ENCODE results near the gene PPP2R5C. TPM values are rescaled to one million over a fixed set of nuclear protein-coding genes. Genes with fewer than 3 reads are reported as not detected.
A peak's percentile ranks its signal among the peaks of the same experiment; 100 is the strongest.

The PPP2R5C gene
- total RNA-seq, 1 donor from 2014 or later: 55.3 TPM

GRCh38 chr14:101834397-101834796, 72.9 kb downstream of the PPP2R5C start:
- no peaks in the 10 kb centered on the region for H3K36me3 ChIP-seq (ENCODE audit: control insufficient read depth in 3 of 3, insufficient read depth in 3 of 3, low read length in 3 of 3)
- H3K27ac ChIP-seq (ENCODE audit: low read depth, low read length): peak overlapping the region; percentile 73
- no peaks in the 10 kb centered on the region for H3K9me3 ChIP-seq (ENCODE audit: control insufficient read depth in 3 of 3, low read length in 3 of 3)
- H3K4me3 ChIP-seq (ENCODE audit: low read length in 3 of 3): peak overlapping the region in 1 of 3 donors; percentile 32
- no peaks in the 10 kb centered on the region for H3K27me3 ChIP-seq (ENCODE audit: control insufficient read depth in 3 of 3, insufficient read depth in 3 of 3, low read length in 3 of 3)
- no peak overlapping the region for H3K9ac ChIP-seq (ENCODE audit: low read depth in 1 of 3, low read length in 3 of 3)
- peaks cover 43 to 65% (median 50%) of the 10 kb centered on the region in 3 donors for H3K4me1 ChIP-seq (ENCODE audit: control insufficient read depth in 3 of 3, insufficient read depth in 3 of 3, low read length in 3 of 3)

- no peaks in the 10 kb centered on the region for H3K27me3 ChIP-seq (ENCODE audit: control insufficient read depth in 3 of 3, insufficient read depth in 3 of 3, low read length in 3 of 3)
- H3K36me3 ChIP-seq (ENCODE audit: control insufficient read depth in 3 of 3, insufficient read depth in 3 of 3, low read length in 3 of 3): no peaks in the 10 kb centered on the region
- no peaks in the 10 kb centered on the region for H3K9me3 ChIP-seq (ENCODE audit: control insufficient read depth in 3 of 3, low read length in 3 of 3)
- peaks cover 41 to 66% (median 50%) of the 10 kb centered on the region in 3 donors for H3K4me1 ChIP-seq (ENCODE audit: control insufficient read depth in 3 of 3, insufficient read depth in 3 of 3, low read length in 3 of 3)
- peak overlapping the region in 1 of 3 donors; percentile 8 for H3K9ac ChIP-seq (ENCODE audit: low read depth in 1 of 3, low read length in 3 of 3)
- peak overlapping the region; percentile 73 for H3K27ac ChIP-seq (ENCODE audit: low read depth, low read length)
- H3K4me3 ChIP-seq (ENCODE audit: low read length in 3 of 3): peak overlapping the region in 1 of 3 donors; percentile 32
Measured at GRCh38 chr14:101834800-101835547, 73.5 kb downstream of the PPP2R5C start.

GRCh38 chr14:101835566-101835965, 74.1 kb downstream of the PPP2R5C start:
- Histone ChIP-seq H3K9ac (ENCODE audit: low read depth in 1 of 3, low read length in 3 of 3) (peak overlapping the region in 2 of 3 donors; percentile 33 to 54), H3K27me3 (ENCODE audit: control insufficient read depth in 3 of 3, insufficient read depth in 3 of 3, low read length in 3 of 3) (no peaks in the 10 kb centered on the region), H3K4me3 (ENCODE audit: low read length in 3 of 3) (peak overlapping the region in 2 of 3 donors; percentile 14 to 32)

GRCh38 chr14:101836135-101836534, 74.6 kb downstream of the PPP2R5C start:
- Histone ChIP-seq H3K4me3 (ENCODE audit: low read length in 3 of 3) (peak overlapping the region; percentile 35 to 60 (median 45)), H3K27ac (ENCODE audit: low read depth, low read length) (peak overlapping the region; percentile 73), H3K9me3 (ENCODE audit: control insufficient read depth in 3 of 3, low read length in 3 of 3) (no peaks in the 10 kb centered on the region), H3K27me3 (ENCODE audit: control insufficient read depth in 3 of 3, insufficient read depth in 3 of 3, low read length in 3 of 3) (no peaks in the 10 kb centered on the region), H3K4me1 (ENCODE audit: control insufficient read depth in 3 of 3, insufficient read depth in 3 of 3, low read length in 3 of 3) (peaks cover 36 to 57% (median 42%) of the 10 kb centered on the region in 3 donors), H3K36me3 (ENCODE audit: control insufficient read depth in 3 of 3, insufficient read depth in 3 of 3, low read length in 3 of 3) (no peaks in the 10 kb centered on the region), H3K9ac (ENCODE audit: low read depth in 1 of 3, low read length in 3 of 3) (peak overlapping the region; percentile 52 to 71 (median 54))

More at GRCh38 chr14:101835566-101835965, 74.1 kb downstream of the PPP2R5C start:
- no peaks in the 10 kb centered on the region for H3K36me3 ChIP-seq (ENCODE audit: control insufficient read depth in 3 of 3, insufficient read depth in 3 of 3, low read length in 3 of 3)
- H3K27ac ChIP-seq (ENCODE audit: low read depth, low read length): peak overlapping the region; percentile 73
- peaks cover 41 to 62% (median 48%) of the 10 kb centered on the region in 3 donors for H3K4me1 ChIP-seq (ENCODE audit: control insufficient read depth in 3 of 3, insufficient read depth in 3 of 3, low read length in 3 of 3)
- no peaks in the 10 kb centered on the region for H3K9me3 ChIP-seq (ENCODE audit: control insufficient read depth in 3 of 3, low read length in 3 of 3)

GRCh38 chr14:101838476-101838875, 77.0 kb downstream of the PPP2R5C start:
- H3K4me3 ChIP-seq (ENCODE audit: low read length in 3 of 3): no peak overlapping the region
- no peaks in the 10 kb centered on the region for H3K9me3 ChIP-seq (ENCODE audit: control insufficient read depth in 3 of 3, low read length in 3 of 3)
- H3K9ac ChIP-seq (ENCODE audit: low read depth in 1 of 3, low read length in 3 of 3): no peak overlapping the region
- H3K36me3 ChIP-seq (ENCODE audit: control insufficient read depth in 3 of 3, insufficient read depth in 3 of 3, low read length in 3 of 3): no peaks in the 10 kb centered on the region
- peaks cover 32 to 39% (median 32%) of the 10 kb centered on the region in 3 donors for H3K4me1 ChIP-seq (ENCODE audit: control insufficient read depth in 3 of 3, insufficient read depth in 3 of 3, low read length in 3 of 3)
- no peaks in the 10 kb centered on the region for H3K27me3 ChIP-seq (ENCODE audit: control insufficient read depth in 3 of 3, insufficient read depth in 3 of 3, low read length in 3 of 3)
- H3K27ac ChIP-seq (ENCODE audit: low read depth, low read length): no peak overlapping the region

GRCh38 chr14:101839236-101839635, 77.7 kb downstream of the PPP2R5C start:
- H3K4me1 ChIP-seq (ENCODE audit: control insufficient read depth in 3 of 3, insufficient read depth in 3 of 3, low read length in 3 of 3): peaks cover 30 to 36% (median 31%) of the 10 kb centered on the region in 3 donors
- no peaks in the 10 kb centered on the region for H3K27me3 ChIP-seq (ENCODE audit: control insufficient read depth in 3 of 3, insufficient read depth in 3 of 3, low read length in 3 of 3)
- no peak overlapping the region for H3K4me3 ChIP-seq (ENCODE audit: low read length in 3 of 3)
- no peaks in the 10 kb centered on the region for H3K36me3 ChIP-seq (ENCODE audit: control insufficient read depth in 3 of 3, insufficient read depth in 3 of 3, low read length in 3 of 3)
- no peaks in the 10 kb centered on the region for H3K9me3 ChIP-seq (ENCODE audit: control insufficient read depth in 3 of 3, low read length in 3 of 3)
- H3K27ac ChIP-seq (ENCODE audit: low read depth, low read length): no peak overlapping the region
- H3K9ac ChIP-seq (ENCODE audit: low read depth in 1 of 3, low read length in 3 of 3): no peak overlapping the region

GRCh38 chr14:101839661-101840060, 78.2 kb downstream of the PPP2R5C start:
- Histone ChIP-seq H3K9me3 (ENCODE audit: control insufficient read depth in 3 of 3, low read length in 3 of 3) (no peaks in the 10 kb centered on the region), H3K27me3 (ENCODE audit: control insufficient read depth in 3 of 3, insufficient read depth in 3 of 3, low read length in 3 of 3) (no peaks in the 10 kb centered on the region), H3K36me3 (ENCODE audit: control insufficient read depth in 3 of 3, insufficient read depth in 3 of 3, low read length in 3 of 3) (no peaks in the 10 kb centered on the region), H3K27ac (ENCODE audit: low read depth, low read length) (no peak overlapping the region), H3K4me3 (ENCODE audit: low read length in 3 of 3) (no peak overlapping the region), H3K9ac (ENCODE audit: low read depth in 1 of 3, low read length in 3 of 3) (no peak overlapping the region), H3K4me1 (ENCODE audit: control insufficient read depth in 3 of 3, insufficient read depth in 3 of 3, low read length in 3 of 3) (peaks cover 26 to 31% (median 29%) of the 10 kb centered on the region in 3 donors)

- H3K9ac ChIP-seq (ENCODE audit: low read depth in 1 of 3, low read length in 3 of 3): no peak overlapping the region
- peaks cover 15 to 22% (median 17%) of the 10 kb centered on the region in 3 donors for H3K4me1 ChIP-seq (ENCODE audit: control insufficient read depth in 3 of 3, insufficient read depth in 3 of 3, low read length in 3 of 3)
- H3K9me3 ChIP-seq (ENCODE audit: control insufficient read depth in 3 of 3, low read length in 3 of 3): no peaks in the 10 kb centered on the region
- no peak overlapping the region for H3K4me3 ChIP-seq (ENCODE audit: low read length in 3 of 3)
- no peak overlapping the region for H3K27ac ChIP-seq (ENCODE audit: low read depth, low read length)
- H3K27me3 ChIP-seq (ENCODE audit: control insufficient read depth in 3 of 3, insufficient read depth in 3 of 3, low read length in 3 of 3): no peaks in the 10 kb centered on the region
- H3K36me3 ChIP-seq (ENCODE audit: control insufficient read depth in 3 of 3, insufficient read depth in 3 of 3, low read length in 3 of 3): no peaks in the 10 kb centered on the region
Measured at GRCh38 chr14:101840649-101841369, 79.3 kb downstream of the PPP2R5C start.

- H3K27ac ChIP-seq (ENCODE audit: low read depth, low read length): no peak overlapping the region
- H3K9me3 ChIP-seq (ENCODE audit: control insufficient read depth in 3 of 3, low read length in 3 of 3): no peaks in the 10 kb centered on the region
- no peak overlapping the region for H3K9ac ChIP-seq (ENCODE audit: low read depth in 1 of 3, low read length in 3 of 3)
- H3K27me3 ChIP-seq (ENCODE audit: control insufficient read depth in 3 of 3, insufficient read depth in 3 of 3, low read length in 3 of 3): no peaks in the 10 kb centered on the region
- H3K4me3 ChIP-seq (ENCODE audit: low read length in 3 of 3): no peak overlapping the region
- peaks cover 2 to 15% (median 8%) of the 10 kb centered on the region in 3 donors for H3K4me1 ChIP-seq (ENCODE audit: control insufficient read depth in 3 of 3, insufficient read depth in 3 of 3, low read length in 3 of 3)
- no peaks in the 10 kb centered on the region for H3K36me3 ChIP-seq (ENCODE audit: control insufficient read depth in 3 of 3, insufficient read depth in 3 of 3, low read length in 3 of 3)
Measured at GRCh38 chr14:101843038-101843437, 81.5 kb downstream of the PPP2R5C start.

- H3K27ac ChIP-seq (ENCODE audit: low read depth, low read length): no peak overlapping the region
- peaks cover 2 to 15% (median 8%) of the 10 kb centered on the region in 3 donors for H3K4me1 ChIP-seq (ENCODE audit: control insufficient read depth in 3 of 3, insufficient read depth in 3 of 3, low read length in 3 of 3)
- H3K4me3 ChIP-seq (ENCODE audit: low read length in 3 of 3): no peak overlapping the region
- H3K27me3 ChIP-seq (ENCODE audit: control insufficient read depth in 3 of 3, insufficient read depth in 3 of 3, low read length in 3 of 3): no peaks in the 10 kb centered on the region
- H3K9ac ChIP-seq (ENCODE audit: low read depth in 1 of 3, low read length in 3 of 3): no peak overlapping the region
- H3K36me3 ChIP-seq (ENCODE audit: control insufficient read depth in 3 of 3, insufficient read depth in 3 of 3, low read length in 3 of 3): no peaks in the 10 kb centered on the region
- no peaks in the 10 kb centered on the region for H3K9me3 ChIP-seq (ENCODE audit: control insufficient read depth in 3 of 3, low read length in 3 of 3)
Measured at GRCh38 chr14:101843665-101844064, 82.2 kb downstream of the PPP2R5C start.
